HepG2 (cell line): ENCODE measurements around the gene NKX2-3. TPM values are rescaled to one million over a fixed set of nuclear protein-coding genes. Genes with fewer than 3 reads are reported as not detected.

Source experiments
- ATAC-seq: fragments of 200-7000 bp; cut with Tn5 transposase; 3 replicates; pipeline ENCODE4 v1.9.1; 2020; ENCODE audit warnings: mild to moderate bottlenecking, moderate library complexity
- BruUV-seq: library from RNA; stranded (reverse); fragments of 400-500 nt; replicated peaks from 2 replicates; lab custom pipeline; 2021; lab: Mats Ljungman, UMichigan
- CTCF ChIA-PET: fragments of 300-600 bp; formaldehyde crosslinking; extraction: SDS; loops from one replicate; lab custom pipeline; 2021; ENCODE audit warnings: low total read pairs, inconsistent platforms, low intra/inter-chr PET ratio; lab: Yijun Ruan, JAX
- POLR2A ChIA-PET: fragments of 350-600 bp; sonication (Branson Sonifier 250); formaldehyde crosslinking; loops from one replicate; lab custom pipeline; 2020; ENCODE audit warnings: antibody characterized with exemption, inconsistent platforms; lab: Yijun Ruan, JAX
- DNase-seq: peaks from one replicate; pipeline ENCODE4 v3.0.0-alpha.2; 2015; ENCODE audit warnings: low spot score
- FAIRE-seq: peaks from 3 replicates; lab custom pipeline; 2011; peaks lifted over from hg19 to GRCh38; lab: Jason Lieb, UNC
- H2AFZ ChIP-seq: one replicate; pipeline ENCODE4 v1.6.1; 2011; ENCODE audit warnings: low read length, inconsistent platforms
- H3K27ac ChIP-seq: fragments of 300-600 bp; 3 replicates; pipeline ENCODE4 v1.8.0; 2011; ENCODE audit warnings: mixed run types, mild to moderate bottlenecking, mixed read lengths, low read length, inconsistent platforms; ENCODE audit not compliant: insufficient read depth; ENCODE audit errors: extremely low read length
- H3K27me3 ChIP-seq, 2 experiments: fragments of 200-600 bp in 1 of 2; 2 replicates in 1 of 2; 3 replicates in 1 of 2; pipeline versions ENCODE4 v1.6.0 to v1.8.0; 2011; ENCODE audit warnings: low read length in 2 of 2, mild to moderate bottlenecking in 2 of 2, moderate library complexity in 2 of 2, inconsistent platforms in 1 of 2; ENCODE audit not compliant: insufficient read depth in 2 of 2, control insufficient read depth in 1 of 2
- H3K36me3 ChIP-seq, 2 experiments: fragments of 200-600 bp in 1 of 2; replicated peaks in 1 of 2; 2 replicates in 1 of 2; 3 replicates in 1 of 2; pipeline versions ENCODE4 v1.5.1 to v1.8.0; 2011; ENCODE audit warnings: low read length in 2 of 2, inconsistent platforms in 1 of 2; ENCODE audit not compliant: insufficient read depth in 2 of 2, control insufficient read depth in 1 of 2
- H3K4me1 ChIP-seq: 2 replicates; pipeline ENCODE4 v1.5.1; 2012; ENCODE audit warnings: low read length, inconsistent platforms; ENCODE audit not compliant: insufficient read depth
- H3K4me2 ChIP-seq: 2 replicates; pipeline ENCODE4 v1.6.0; 2011; ENCODE audit warnings: low read depth, low read length, inconsistent platforms
- H3K4me3 ChIP-seq, 3 experiments: fragments of 200-600 bp in 1 of 3; sonication (generic), shearing (Covaris generic) in 1 of 3; replicated peaks in 1 of 3; 2 replicates each; pipeline ENCODE4 v1.5.1; 2011 to 2016; ENCODE audit warnings: low read length in 3 of 3, inconsistent platforms in 2 of 3, low read depth in 2 of 3, mild to moderate bottlenecking in 2 of 3, control low read depth in 1 of 3, mixed read lengths in 1 of 3; ENCODE audit not compliant: insufficient read depth in 1 of 3
- H3K79me2 ChIP-seq: one replicate; pipeline ENCODE4 v1.6.1; 2011; ENCODE audit warnings: low read length, inconsistent platforms; ENCODE audit not compliant: insufficient read depth
- H3K9ac ChIP-seq: 2 replicates; pipeline ENCODE4 v1.6.0; 2011; ENCODE audit warnings: mild to moderate bottlenecking, low read depth, low read length, inconsistent platforms; ENCODE audit not compliant: insufficient read depth
- H3K9me3 ChIP-seq: 2 replicates; pipeline ENCODE4 v1.5.1; 2012; ENCODE audit warnings: mild to moderate bottlenecking, low read length
- H4K20me1 ChIP-seq: 2 replicates; pipeline ENCODE4 v1.6.0; 2011; ENCODE audit warnings: inconsistent platforms, mild to moderate bottlenecking, low read length, moderate library complexity; ENCODE audit not compliant: insufficient read depth
- CBX2 ChIP-seq, 2 experiments: fragments of 200-600 bp in 1 of 2; sonication (generic); formaldehyde crosslinking in 1 of 2; IDR thresholded peaks; 2 replicates each; pipeline versions ENCODE4 v1.7.0 to v1.8.1; 2018 to 2022; ENCODE audit warnings: low read depth in 2 of 2, low read length in 1 of 2, mild to moderate bottlenecking in 1 of 2, missing genetic modification reagents in 1 of 2
- LBX2 ChIP-seq: sonication (generic); formaldehyde crosslinking; IDR thresholded peaks from 2 replicates; pipeline ENCODE4 v1.5.0; 2020; ENCODE audit warnings: missing genetic modification reagents, mild to moderate bottlenecking, borderline replicate concordance
- MED1 ChIP-seq: sonication (generic); formaldehyde crosslinking; IDR thresholded peaks from 2 replicates; pipeline ENCODE4 v1.4.0; 2020; ENCODE audit warnings: missing genetic modification reagents
- MLX ChIP-seq: IDR thresholded peaks from 2 replicates; pipeline ENCODE4 v1.6.1; 2016
- TARDBP ChIP-seq: sonication (generic); formaldehyde crosslinking; IDR thresholded peaks from 2 replicates; pipeline ENCODE4 v1.8.0; 2022; ENCODE audit warnings: mild to moderate bottlenecking, missing genetic modification reagents
- WGBS: methylation state at CpG from one replicate; pipeline ENCODE4 v1.1.6; 2017; ENCODE audit warnings: low lambda C conversion rate; 5-methylcytosine and 5-hydroxymethylcytosine counted together
- in situ Hi-C: cut with HindIII; loops from 2 replicates; pipeline ENCODE4 v1.10.0; 2017; ENCODE audit warnings: low pct_unique_long_range_greater_than_20kb; ENCODE audit not compliant: extremely low pct_ligation_motif_present
- intact Hi-C: fragments of 100-400 bp; cut with micrococcal nuclease; formaldehyde crosslinking; loops from one replicate; pipeline ENCODE4 v1.10.0; 2022; ENCODE audit not compliant: unreplicated experiment
- polyA plus RNA-seq, 8 experiments: library from polyadenylated mRNA; depleted of rRNA in 3 of 8; stranded (reverse) in 7 of 8; unstranded in 1 of 8; fragments of >200 nt; fragmentation: Illumina TruSeq in 4 of 8; extraction: Trizol in 4 of 8; gene quantifications; 2 replicates each; pipeline versions ENCODE4 v1.2.1 to v1.2.3, GENCODE V29; 2011 to 2016; ENCODE audit warnings: low read depth in 4 of 8, missing spikeins in 1 of 8, mixed read lengths in 1 of 8; ENCODE audit not compliant: insufficient read depth in 1 of 8
- total RNA-seq, 5 experiments: library from RNA; depleted of rRNA; stranded (reverse); fragments of >200 nt; fragmentation: Illumina TruSeq; extraction: Trizol; gene quantifications; 2 replicates each; pipeline ENCODE4 v1.2.3, GENCODE V29; 2016; ENCODE audit warnings: low read depth in 1 of 5

The NKX2-3 gene
- total and polyA plus RNA-seq, 2 of the 13 experiments (the other 11 are each of a cell fraction or from before 2014, with no cell fraction given): not detected

GRCh38 chr10:99535764-99536337 lies 3.1 kb downstream of the NKX2-3 start:
- Histone ChIP-seq H3K9me3 (no peaks in the 10 kb centered on the region), H4K20me1 (peaks cover 2% of the 10 kb centered on the region; the same call in 1 of the 2 replicates), H3K27me3 (peaks cover 27 to 94% of the 10 kb centered on the region in 2 experiments), H3K9ac (no peak overlapping the region), H3K4me3 (no peak overlapping the region), H3K27ac (no peak overlapping the region), H3K79me2 (no peaks in the 10 kb centered on the region), H2AFZ (no peak overlapping the region), H3K4me1 (peaks cover 22% of the 10 kb centered on the region), H3K4me2 (peak overlapping the region; percentile 61), H3K36me3 (no peaks in the 10 kb centered on the region)
- WGBS: 68% methylated on average over 33 of the region's 42 CpGs
- ATAC-seq: no peak
- no peak for DNase-seq
- TF ChIP-seq MED1 (CRISPR knock-in tag) (no peak), MLX (CRISPR knock-in tag) (no peak), CBX2 (IDR thresholded peaks at IDR 0.05; ENCODE audit: low read depth, low read length) (peak; percentile 82; the same call in 1 of the 2 replicates), CBX2 (CRISPR knock-in tag; IDR thresholded peaks at IDR 0.05; ENCODE audit: low read depth) (no peak), LBX2 (CRISPR knock-in tag) (no peak), TARDBP (CRISPR knock-in tag) (no peak)
- no TSS peak for BruUV-seq
- FAIRE-seq: no peak
- intact Hi-C loops: no loop called here
- ChIA-PET POLR2A (no interaction called here), CTCF (no interaction called here)
- in situ Hi-C loops: no loop called here
